UCSD-AML1 (cell line): ENCODE results near the gene MYL10.

Experiments
- DNase-seq: peaks from one replicate; lab custom pipeline; 2025; ENCODE audit not compliant: unreplicated experiment; lab: John Stamatoyannopoulos, UW

Gene MYL10

GRCh38 chr7:101629171-101629570 lies at the start of gene MYL10:
Gene MYL10, minus strand, starts transcription at chr7:101629296. Its CDS starts 178 bp downstream, at chr7:101629118.
- DNase-seq: no peak

DNA sequence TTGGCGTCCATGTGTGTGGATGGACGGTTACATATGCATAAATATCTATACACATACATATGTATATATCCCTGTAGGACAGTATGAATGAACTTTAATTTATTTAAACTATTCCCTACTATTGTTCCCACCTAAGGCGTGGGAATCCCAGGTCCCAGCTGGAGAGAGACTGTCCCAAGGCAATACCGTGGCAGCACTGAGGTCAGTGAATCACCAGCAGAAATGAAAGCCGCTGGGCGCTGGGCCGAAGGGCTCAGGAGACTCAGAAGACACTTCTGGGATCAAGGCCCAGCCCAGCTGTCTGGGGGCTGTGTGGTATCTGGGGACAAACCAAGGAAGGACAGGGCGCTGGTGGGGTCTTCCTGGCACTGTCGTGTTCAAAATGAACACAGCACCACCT lies 49.6 kb upstream of the MYL10 start:
- DNase-seq: no peak

GRCh38 chr7:101677797-101678479 lies 48.8 kb upstream of the MYL10 start:
- peak; percentile 11 for DNase-seq

- no peak for DNase-seq
These were observed 48.3 kb upstream of the MYL10 start for GRCh38 chr7:101677391-101677790.

GRCh38 chr7:101676956-101677355 lies 47.9 kb upstream of the MYL10 start:
- no peak for DNase-seq

- no peak for DNase-seq
These were observed 47.0 kb upstream of the MYL10 start for GRCh38 chr7:101676062-101676598.

DNA sequence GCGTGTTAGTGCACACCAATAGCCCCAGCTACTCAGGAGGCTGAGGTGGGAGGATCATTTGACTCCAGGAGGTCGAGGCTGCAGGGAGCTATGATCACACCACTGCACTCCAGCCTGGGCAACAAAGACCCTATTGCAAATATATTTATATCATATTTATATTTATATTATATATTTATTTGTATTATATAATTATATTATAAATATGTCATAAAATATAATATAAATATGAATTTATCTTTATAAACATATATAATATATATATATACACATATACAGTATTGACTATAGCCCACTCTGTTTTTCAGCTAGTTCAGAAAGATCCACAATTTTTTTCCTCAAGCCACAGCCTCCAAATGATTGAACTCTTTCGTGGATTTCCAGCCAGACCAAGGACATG lies 45.3 kb upstream of the MYL10 start:
- no peak for DNase-seq

GRCh38 chr7:101673951-101674350 lies 44.9 kb upstream of the MYL10 start:
- DNase-seq: no peak

- DNase-seq: no peak
These were observed 44.2 kb upstream of the MYL10 start for GRCh38 chr7:101673315-101673714.

GRCh38 chr7:101671371-101672356 lies 42.6 kb upstream of the MYL10 start:
- no peak for DNase-seq

DNA sequence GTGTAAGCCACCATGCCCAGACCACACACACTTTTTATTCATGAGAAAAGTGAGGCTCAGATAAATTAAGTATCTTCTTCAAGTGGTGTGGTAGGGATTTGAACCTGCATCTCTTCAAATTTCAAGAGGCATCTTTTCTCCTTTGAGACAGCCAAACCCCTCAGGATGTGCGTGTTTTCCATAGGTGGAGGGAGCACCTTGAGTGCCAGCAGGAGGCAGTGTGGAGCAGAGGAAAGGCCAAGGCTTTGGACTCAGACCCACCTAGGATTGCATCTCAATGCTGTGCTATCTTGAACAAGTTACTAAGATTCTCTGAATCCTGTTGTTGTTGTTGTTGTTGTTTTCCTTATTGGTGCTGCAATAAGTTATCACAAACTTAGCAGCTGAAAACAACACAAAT lies 40.2 kb upstream of the MYL10 start:
- DNase-seq: no peak

DNA sequence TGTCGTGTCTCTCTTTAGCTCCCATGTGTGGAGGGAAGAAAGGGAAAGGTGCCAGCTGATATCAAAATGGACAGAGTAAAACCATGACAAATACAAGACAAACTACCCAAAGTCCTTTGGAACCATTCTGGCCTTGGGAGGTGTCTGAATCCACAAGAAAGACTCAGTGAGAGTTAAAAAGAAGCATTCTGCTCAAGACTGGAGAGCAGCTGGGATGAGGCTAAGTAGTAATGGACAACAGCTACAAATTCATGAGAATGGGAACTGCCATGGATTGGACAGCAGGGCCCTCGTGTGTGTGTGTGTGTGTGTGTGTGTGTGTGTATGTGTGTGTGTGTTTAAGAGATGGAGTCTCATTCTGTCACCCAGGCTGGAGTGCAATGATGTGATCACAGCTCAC lies 39.6 kb upstream of the MYL10 start:
- no peak for DNase-seq

GRCh38 chr7:101667920-101668319 lies 38.8 kb upstream of the MYL10 start:
- DNase-seq: no peak

GRCh38 chr7:101667399-101667798 lies 38.3 kb upstream of the MYL10 start:
- no peak for DNase-seq

- DNase-seq: no peak
These were observed 37.6 kb upstream of the MYL10 start for GRCh38 chr7:101666741-101667140.

DNA sequence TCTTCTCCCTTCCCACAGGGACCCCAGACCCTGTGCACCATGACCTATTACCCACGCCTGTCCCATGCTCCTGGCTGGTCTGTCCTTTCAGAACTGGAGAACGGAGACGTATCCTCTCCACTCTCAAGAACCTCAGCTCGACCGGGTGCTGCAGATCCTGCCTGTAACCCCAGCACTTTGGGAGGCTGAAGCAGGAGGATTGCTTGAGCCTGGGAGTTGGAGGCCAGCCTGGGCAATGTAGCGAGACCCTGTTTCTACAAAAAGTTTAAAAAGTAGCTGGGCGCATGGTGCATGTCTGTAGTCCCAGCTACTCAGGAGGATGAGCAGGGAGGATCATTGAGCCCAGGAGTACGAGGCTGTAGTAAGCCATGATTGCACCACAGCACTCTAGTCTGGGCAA lies 37.2 kb upstream of the MYL10 start:
- no peak for DNase-seq

GRCh38 chr7:101664893-101665471 lies 35.9 kb upstream of the MYL10 start:
- DNase-seq: no peak

DNA sequence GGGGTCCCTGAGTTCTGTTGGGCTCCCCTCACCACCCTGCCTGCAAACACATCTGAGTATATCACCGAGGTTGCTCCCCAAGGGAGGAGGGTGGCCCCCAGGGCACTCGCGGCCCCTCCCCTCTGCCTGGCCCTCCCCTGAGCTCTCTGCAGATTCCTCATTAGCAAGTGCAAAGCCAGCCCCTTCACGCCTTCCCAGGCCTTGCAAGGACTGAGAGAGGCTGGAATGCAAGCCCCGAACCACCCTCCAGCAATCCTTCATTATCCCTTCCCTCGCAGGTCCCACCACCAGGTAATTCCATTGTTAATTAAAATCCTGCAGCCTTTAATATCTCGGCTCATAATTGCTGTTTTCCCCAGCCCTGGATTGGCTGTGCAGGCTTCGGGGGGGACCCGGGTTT lies 35.3 kb upstream of the MYL10 start:
- no peak for DNase-seq

DNA sequence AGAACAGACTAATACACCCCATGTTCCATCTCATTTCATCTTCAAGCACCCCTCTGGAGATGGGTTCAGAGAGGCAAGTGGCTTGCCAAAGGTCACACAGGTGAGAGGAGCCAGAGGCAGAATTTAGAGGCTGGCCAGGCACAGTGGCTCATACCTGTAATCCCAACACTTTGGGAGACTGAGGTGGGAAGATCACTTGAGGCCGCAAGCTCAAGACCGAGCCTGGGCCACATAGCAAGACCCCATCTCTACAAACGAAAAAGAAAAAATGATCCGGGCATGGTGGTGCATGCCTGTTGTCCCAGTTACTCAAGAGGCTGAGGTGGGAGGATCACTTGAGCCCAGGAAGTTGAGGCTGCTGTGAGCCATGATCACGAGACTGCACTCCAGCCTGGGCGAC lies 34.7 kb upstream of the MYL10 start:
- DNase-seq: no peak

- DNase-seq: no peak
These were observed 33.4 kb upstream of the MYL10 start for GRCh38 chr7:101662447-101662998.

DNA sequence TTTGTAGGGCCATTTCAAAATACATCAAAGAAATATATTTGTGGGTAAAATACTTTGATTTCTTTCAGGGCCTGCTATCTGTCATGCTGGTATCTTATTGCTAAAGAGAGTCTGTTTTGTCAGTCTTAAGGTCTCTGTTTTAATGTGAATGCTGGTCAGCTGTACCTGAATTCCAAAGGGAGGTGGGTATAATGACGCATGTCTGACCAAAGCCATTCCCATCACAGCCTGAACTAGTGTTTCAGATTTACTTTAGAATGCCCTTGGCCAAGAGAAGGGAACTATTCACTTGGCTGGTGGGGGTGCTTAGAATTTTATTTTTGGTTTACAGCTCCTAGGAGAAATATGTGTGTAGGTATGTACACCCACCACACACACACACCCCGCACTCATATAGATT lies 30.6 kb upstream of the MYL10 start:
- DNase-seq: no peak
